GM12875 (cell line): ENCODE measurements around the gene HIVEP3.

Source experiments
- H3K4me3 ChIP-seq: one replicate; pipeline ENCODE4 v1.5.1; 2011; ENCODE audit warnings: low read depth, low read length, control low read depth
- TF ChIP-seq, protein P1 (sequence below): IDR thresholded peaks from 2 replicates; pipeline ENCODE4 v1.5.1; 2011; ENCODE audit warnings: low read depth, mild to moderate bottlenecking, control low read depth, inconsistent platforms, low read length, moderate library complexity, borderline replicate concordance; ENCODE audit not compliant: insufficient read depth

HIVEP3 gene

GRCh38 chr1:41810446-41810845, 108.3 kb downstream of the HIVEP3 start:
- TF ChIP-seq, protein P1, sequence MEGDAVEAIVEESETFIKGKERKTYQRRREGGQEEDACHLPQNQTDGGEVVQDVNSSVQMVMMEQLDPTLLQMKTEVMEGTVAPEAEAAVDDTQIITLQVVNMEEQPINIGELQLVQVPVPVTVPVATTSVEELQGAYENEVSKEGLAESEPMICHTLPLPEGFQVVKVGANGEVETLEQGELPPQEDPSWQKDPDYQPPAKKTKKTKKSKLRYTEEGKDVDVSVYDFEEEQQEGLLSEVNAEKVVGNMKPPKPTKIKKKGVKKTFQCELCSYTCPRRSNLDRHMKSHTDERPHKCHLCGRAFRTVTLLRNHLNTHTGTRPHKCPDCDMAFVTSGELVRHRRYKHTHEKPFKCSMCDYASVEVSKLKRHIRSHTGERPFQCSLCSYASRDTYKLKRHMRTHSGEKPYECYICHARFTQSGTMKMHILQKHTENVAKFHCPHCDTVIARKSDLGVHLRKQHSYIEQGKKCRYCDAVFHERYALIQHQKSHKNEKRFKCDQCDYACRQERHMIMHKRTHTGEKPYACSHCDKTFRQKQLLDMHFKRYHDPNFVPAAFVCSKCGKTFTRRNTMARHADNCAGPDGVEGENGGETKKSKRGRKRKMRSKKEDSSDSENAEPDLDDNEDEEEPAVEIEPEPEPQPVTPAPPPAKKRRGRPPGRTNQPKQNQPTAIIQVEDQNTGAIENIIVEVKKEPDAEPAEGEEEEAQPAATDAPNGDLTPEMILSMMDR = no peak
- no peak overlapping the region for H3K4me3 ChIP-seq

- H3K4me3 ChIP-seq = no peak overlapping the region
- TF ChIP-seq, protein P1 = no peak
Observed at GRCh38 chr1:41809692-41810091, 109.0 kb downstream of the HIVEP3 start.

DNA sequence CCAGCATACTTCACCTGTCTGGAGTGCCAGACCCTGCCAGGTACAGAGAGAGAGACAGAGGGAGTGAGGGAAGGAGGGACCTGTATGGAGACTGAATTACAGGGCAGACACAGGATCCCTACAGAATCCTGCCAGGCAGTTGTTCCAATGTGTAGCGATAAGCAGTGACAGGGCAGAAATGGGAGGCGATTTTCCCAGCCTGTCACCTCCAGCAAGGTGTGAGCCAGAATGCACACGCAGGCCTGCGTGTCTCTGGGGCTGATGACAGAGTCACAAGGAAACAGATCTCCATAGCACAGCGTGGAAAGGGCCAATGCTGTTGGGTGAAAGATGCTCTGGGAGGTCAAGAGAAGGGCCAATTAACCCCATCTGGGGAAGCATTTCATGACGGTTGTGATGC, 111.3 kb downstream of the HIVEP3 start:
- no peak overlapping the region for H3K4me3 ChIP-seq
- TF ChIP-seq, protein P1 = no peak

DNA sequence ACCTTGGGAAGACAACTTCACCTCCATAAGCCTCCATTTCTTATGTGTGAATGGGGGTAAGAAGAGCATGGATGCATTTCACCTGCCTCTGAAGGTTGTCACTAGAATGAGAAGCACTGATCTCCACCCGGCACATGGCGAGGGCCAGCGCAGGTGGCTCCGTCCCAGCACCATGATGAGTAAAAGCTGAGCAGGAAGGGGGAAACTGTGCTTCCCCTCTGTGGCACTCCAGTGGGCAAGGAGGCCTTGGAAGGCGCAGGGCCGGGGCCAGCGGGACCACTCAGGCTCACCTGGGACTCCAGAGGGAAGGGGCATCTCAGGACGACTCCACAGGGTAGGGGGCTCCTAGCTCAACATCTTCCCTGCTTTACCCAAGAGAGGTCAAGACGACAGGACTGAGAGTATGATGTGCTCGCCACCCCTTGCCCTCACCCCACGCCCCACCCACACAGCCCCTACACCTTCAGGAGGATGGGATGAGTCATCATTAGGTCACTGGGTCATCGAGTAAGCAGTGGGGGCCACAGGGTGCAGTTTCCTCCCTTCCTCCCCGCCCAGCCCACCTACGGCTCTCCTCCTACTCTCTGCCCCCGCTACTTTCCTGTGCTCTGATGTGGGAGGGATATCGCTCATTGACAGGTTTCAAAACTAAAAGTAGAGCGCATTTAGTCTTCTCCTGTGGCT, 112.1 kb downstream of the HIVEP3 start:
- TF ChIP-seq, protein P1 = no peak
- H3K4me3 ChIP-seq = peak overlapping the region; percentile 42

DNA sequence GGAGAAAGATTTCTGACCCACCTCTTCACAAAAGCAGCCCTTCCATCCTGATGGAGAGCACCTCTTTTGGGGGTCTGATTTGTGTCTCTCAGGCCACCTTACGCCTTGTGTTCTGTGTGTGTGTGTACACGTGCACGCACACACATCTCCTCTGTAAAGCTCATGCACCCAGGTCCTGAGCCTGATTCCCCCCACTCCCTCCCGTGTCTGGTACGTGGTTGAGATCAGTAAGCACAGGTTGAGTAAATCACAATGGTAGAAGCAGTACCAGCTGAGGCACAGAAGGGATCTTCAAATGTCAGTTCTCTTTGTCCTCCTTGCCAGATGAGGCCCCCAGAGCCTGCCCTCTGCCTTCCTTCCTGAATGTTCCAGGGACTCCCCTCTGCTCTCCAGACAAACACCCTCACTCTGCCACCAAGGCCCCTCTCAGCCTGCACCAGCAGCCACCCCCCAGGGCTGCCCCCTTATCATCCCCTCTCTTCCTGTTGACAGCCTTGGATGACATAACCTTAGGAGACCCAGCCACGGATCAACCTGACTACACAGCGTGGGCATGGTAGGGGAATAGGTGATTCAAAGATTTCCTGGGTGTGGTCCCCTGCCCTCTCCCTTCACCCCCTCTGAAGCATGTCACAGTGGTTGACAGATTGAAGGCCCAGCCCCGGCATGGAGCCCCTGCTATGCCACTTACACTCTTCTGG, 112.8 kb downstream of the HIVEP3 start:
- peak overlapping the region; percentile 42 for H3K4me3 ChIP-seq
- TF ChIP-seq, protein P1 = no peak

GRCh38 chr1:41804176-41804575, 114.5 kb downstream of the HIVEP3 start:
- H3K4me3 ChIP-seq = no peak overlapping the region
- TF ChIP-seq, protein P1 = 0 out of 2 replicates have a peak, but pooled peaks have one; percentile 6

- H3K4me3 ChIP-seq = no peak overlapping the region
- TF ChIP-seq, protein P1 = no peak
Observed at GRCh38 chr1:41803656-41804055, 115.1 kb downstream of the HIVEP3 start.
